ENCODE data around the gene GARNL3.

DNA sequence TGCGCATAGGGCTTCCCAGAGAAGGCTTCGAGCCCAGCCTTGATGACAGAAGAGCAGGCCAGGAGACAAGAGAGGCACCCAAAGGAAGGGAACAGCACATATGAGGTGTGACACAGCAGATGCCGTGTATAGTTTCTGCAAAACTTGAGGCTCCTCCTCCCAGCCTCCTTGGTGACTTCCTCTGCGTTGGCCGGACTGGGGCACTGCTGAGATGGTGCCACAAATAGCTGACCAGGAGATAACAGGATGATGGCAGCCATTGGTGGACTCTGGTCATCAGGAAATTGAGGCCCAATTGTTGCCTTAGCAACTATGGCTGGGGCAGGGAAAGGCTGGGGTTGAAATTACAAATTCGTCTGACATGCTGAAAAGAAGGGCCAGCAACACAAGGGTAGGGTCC is 154.8 kb downstream of the GARNL3 start:
- TF ChIP-seq, protein P1, sequence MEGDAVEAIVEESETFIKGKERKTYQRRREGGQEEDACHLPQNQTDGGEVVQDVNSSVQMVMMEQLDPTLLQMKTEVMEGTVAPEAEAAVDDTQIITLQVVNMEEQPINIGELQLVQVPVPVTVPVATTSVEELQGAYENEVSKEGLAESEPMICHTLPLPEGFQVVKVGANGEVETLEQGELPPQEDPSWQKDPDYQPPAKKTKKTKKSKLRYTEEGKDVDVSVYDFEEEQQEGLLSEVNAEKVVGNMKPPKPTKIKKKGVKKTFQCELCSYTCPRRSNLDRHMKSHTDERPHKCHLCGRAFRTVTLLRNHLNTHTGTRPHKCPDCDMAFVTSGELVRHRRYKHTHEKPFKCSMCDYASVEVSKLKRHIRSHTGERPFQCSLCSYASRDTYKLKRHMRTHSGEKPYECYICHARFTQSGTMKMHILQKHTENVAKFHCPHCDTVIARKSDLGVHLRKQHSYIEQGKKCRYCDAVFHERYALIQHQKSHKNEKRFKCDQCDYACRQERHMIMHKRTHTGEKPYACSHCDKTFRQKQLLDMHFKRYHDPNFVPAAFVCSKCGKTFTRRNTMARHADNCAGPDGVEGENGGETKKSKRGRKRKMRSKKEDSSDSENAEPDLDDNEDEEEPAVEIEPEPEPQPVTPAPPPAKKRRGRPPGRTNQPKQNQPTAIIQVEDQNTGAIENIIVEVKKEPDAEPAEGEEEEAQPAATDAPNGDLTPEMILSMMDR (IDR thresholded peaks at IDR 0.05), result no peak
- TF ChIP-seq POLR2A (IDR thresholded peaks at IDR 0.05), result no peak
- no peak for TF ChIP-seq EP300 (IDR thresholded peaks at IDR 0.05)
- no peak for TF ChIP-seq POLR2AphosphoS5 (IDR thresholded peaks at IDR 0.05)

Data from gastroesophageal sphincter (tissue), 3 donors.